HG03135 (cell line): ENCODE results near the gene DLX1.

Source experiments
- ATAC-seq: cut with Tn5 transposase; IDR thresholded peaks from one replicate; pipeline ENCODE4 v1.9.1; 2021; ENCODE audit warnings: mild to moderate bottlenecking, moderate library complexity; ENCODE audit not compliant: unreplicated experiment

The DLX1 gene

DNA sequence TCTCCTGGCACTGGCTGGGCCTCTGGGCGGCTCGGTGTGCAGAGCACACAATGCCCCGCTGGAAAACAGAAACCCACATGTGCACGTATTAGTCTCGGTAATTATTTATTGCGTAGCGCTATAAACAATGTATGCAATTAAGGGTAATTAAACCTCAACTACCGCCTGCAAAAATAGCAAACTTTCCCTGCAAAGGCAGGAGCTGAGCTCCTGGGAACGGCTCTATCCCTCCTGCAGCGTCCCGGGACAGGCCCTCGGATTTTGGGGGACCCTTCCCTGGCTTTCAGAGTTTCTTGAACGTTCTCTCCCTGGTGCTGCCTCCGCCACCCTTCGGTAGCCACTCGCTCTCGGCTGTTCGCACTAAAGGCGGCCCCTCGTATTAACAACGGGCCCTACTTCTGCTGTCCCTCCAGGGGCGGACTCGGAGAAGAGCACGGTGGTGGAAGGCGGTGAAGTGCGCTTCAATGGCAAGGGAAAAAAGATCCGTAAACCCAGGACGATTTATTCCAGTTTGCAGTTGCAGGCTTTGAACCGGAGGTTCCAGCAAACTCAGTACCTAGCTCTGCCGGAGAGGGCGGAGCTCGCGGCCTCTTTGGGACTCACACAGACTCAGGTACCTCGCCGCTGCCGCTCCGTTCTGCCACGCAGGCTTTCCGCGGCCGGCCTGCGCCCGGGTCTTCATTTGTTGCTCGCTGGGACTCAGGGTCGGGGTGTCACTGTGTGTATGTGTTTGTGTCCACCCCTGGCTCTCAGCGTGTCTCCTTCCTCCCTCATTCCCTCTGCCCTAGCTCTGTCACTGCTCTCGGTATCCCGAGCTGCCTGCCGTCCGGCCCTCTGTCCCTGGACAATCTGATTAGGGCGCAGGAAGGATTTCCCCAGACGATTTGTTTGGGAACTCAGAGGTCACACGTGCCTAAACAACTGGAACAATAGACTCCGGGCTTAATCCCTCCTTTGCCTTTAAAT lies 1.2 kb downstream of the DLX1 start:
- no peak for ATAC-seq

DNA sequence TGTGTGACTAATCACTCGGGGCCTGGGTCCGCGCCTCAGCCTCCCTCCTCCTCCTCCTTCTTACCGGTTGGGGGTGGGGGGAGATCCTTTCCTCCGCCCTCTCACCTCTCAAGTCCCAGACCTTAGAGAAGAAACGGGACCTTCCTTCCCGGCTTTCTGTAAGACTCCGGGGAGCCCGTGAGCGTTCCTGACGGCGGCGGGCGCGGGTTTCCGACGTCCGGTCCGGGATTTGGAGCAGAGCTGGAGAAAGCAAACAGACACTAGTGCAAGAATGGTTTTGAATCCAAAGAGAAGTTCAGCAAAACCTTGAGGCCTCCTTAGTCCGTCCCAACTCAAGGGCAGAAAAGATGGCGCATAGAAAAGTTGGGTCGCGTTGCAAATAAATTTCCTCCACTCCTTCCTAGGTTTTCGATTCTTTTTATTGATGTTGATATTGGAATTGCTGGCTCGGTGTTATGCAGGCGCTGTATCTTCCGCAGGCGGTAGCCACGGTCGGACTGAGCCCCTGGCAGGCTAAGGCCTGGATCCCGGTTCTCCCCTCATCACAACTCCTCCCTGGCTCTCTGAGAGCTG lies 2.0 kb downstream of the DLX1 start:
- no peak for ATAC-seq

DNA sequence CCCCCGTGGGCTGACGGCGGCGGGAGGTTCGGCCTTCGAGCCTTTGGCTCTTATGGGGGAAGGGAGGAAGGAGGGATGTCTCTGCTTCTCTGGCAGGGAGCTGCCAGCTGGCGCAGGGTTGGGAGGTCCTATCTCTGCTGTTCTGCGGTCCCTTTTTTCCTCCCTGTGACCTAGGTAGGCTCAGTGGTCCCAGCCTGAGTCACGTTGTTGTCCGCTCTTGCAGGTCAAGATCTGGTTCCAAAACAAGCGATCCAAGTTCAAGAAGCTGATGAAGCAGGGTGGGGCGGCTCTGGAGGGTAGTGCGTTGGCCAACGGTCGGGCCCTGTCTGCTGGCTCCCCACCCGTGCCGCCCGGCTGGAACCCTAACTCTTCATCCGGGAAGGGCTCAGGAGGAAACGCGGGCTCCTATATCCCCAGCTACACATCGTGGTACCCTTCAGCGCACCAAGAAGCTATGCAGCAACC lies 2.5 kb downstream of the DLX1 start:
- no peak for ATAC-seq

DNA sequence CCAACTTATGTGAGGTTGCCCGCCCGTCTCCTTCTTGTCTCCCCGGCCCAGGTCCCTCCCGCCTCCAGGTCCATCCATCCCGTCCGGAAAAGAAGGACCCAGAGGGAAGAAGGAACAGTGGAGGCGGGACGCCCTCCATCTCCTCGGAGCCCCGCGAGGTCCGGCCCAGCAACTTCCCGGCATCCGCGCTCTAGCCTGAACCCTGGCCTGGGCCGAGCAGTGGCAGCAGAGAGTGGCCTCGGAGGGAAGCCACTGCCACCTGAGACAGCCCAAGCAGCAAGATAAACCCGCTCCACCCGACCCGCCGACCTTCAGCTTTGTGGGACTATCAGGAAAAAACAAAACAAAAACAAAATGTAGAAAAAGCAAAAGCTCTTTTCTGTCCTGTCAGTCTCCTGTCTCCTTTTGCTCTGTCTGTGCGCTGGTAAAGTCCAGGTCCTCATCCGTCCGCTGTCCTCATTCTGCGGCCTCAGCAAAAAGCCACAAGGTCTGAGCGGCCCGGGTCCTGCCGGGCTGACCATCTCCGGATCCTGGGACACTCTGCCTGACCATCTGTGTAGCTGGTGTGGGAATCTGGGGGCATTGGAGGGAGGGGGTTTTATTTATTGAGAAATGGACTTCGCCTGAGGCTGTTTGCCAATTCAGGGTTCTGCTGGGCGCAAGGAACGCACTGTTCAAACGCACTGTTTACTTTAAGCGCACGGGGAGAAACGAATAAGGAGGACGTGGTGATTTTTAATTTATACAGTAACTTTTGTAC lies 3.1 kb downstream of the DLX1 start:
- no peak for ATAC-seq

- ATAC-seq: no peak
Measured at GRCh38 chr2:172089005-172089504, 3.7 kb downstream of the DLX1 start.

DNA sequence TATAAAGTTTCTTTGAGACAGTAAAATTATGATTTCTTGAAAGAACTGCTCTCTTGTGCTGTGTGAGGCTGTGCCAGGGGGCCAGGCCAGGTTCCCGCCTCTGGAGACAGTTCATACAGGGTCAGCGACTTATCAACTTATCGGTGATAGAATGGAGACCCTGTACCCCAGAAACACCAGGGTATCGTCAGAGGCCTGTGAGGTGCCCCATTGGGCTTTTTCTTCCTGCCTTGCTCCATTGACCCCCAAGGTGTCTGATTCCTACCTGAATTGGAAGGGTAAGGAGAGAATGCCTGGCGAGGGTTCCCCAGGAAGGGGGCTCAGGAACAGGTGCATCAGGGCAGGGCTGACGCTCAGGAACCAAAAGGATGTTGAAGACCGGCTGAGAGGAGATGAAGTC lies 4.3 kb downstream of the DLX1 start:
- ATAC-seq: no peak

DNA sequence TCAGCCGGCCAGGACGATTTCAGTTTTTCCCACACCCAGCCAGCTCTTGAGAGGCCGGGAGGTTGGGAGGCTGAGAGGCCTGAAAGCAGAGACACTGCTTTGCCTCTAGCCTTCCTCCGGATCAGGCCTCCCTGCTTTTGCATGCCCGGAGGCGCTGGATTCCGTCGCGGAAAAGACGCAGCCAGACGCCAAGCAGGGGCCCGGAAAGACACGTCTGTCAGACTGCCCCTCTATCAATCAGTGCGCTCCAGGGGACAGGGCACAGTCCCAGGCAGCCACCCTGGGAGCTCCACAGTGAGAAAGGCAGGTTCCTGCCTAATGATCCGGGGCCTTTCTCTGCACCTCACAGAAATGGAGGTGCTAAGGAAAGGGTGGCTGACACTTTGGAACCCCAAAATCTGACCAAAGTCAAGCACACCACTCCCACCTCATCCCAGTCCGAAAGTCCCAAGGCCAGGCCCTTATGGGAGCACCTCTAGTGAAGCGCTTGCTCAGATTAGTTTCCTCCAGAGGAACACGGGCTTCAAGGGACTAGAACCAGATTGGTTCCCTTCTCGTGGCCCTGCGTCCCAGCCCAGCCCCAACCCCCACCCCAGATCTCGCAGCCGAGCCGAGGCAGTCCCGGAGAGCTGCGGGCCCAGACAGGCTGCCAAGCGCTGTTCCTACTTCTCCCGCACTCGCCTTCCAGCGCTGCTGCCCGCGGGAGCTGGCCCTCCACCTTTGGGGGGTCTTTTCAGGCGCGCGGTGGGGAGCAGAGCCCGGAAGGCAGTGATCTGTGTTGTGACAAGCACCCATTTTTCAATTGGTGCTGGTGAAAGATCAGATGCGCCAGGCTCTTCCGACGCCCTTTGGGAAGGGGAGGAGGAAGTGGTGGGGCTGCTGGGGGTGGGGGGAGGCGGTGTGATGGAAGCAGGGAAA lies 5.0 kb downstream of the DLX1 start:
- no peak for ATAC-seq

DNA sequence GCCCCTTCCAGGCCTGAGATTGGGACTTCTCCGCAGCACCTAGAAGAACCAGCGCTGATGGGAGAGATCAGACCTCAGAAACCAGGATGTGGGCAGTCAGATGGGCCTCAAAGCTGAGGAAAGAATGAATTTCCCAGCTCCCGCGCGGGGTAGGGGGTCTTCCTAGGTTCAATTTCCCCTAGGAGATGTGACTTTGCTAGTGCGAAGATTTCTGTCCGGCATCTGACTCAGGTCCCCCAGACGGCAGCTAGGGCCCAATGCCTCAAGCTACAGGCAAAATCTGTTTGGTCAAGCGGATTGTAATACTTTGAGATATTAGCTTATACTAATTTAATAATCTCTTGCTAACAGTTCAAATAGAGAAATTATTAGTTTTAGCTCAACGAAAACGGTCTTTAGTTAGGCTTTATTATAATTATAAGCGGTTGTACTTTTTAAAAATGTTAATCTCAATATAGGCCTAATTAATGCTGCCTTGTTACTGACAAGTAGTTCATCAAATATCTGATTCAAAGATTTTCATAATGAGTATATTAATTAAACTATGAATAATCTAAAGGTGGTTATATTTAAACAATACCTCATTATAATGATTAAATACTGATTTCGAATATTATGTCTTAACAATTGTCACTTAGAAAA lies 5.8 kb downstream of the DLX1 start:
- no peak for ATAC-seq

DNA sequence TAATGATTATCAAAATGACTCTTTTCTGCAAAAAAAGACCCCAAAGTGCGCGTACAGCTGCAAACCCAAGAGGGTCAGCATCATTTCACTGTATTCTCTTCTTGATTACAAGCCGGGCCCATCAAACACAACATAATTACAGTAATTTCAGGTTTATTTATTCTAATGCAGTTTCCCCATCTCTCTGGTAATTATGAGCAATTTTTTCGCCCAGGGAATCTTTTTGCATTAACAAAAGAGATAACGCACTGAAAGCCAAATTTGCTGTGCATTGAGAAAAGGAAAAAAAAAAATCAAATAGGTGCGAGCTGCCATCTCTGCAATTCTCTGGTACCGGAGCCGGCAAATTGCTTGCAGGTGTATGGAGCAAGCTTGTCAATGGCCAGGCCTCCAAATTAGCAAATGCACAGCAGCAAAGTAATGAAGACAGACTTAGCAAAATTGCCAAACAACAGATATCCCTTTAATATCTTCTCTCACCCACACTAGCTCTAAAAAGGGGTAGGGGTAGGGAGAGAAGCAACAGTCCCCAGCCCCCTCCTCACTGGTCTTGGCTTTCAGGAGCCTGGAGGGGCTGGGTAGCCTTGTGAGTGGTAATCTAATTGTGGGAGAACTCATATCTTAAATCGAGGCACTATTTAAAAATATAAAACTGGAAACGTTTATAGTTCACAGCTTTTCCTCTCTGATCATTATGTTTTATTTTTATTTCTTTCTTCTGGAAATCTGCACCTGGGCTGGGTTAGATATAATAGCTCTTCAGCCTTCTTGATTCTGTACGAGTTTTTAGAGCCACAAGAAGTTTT lies 6.7 kb downstream of the DLX1 start:
- ATAC-seq: no peak

DNA sequence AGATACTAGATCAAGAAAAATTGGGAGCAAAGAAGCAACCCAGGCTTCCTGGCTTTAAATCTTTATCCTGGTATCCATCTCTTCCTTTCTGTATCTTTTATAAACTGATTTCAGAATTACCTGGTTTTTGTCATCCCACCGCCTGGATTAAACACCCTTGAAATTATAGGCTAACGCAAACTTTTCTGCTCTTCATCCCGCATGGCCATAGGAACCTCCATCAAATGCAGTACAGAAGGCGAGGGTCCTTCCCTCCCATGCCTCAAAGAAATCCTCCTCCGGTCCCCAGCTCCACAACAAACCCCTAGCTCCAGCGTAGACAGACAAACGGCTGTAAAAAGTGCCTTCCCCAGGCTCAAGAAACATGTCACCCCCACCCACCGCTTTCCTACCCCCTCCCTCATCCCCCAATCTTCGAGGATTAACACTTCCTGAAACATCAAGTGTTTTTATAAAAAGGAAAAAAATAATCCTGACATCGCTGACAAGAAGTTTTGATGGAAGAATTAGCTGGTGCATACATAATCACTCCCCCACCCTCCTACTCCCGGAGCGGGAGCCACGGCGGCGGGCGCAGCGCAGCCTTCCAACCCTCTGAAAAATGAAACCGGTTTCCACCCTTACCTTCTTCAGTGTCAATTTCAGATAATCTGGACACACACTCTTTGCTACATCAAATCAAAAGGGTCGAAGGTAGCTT lies 7.6 kb downstream of the DLX1 start:
- ATAC-seq: no peak

- no peak for ATAC-seq
Measured at GRCh38 chr2:172093416-172094293, 8.3 kb downstream of the DLX1 start.

DNA sequence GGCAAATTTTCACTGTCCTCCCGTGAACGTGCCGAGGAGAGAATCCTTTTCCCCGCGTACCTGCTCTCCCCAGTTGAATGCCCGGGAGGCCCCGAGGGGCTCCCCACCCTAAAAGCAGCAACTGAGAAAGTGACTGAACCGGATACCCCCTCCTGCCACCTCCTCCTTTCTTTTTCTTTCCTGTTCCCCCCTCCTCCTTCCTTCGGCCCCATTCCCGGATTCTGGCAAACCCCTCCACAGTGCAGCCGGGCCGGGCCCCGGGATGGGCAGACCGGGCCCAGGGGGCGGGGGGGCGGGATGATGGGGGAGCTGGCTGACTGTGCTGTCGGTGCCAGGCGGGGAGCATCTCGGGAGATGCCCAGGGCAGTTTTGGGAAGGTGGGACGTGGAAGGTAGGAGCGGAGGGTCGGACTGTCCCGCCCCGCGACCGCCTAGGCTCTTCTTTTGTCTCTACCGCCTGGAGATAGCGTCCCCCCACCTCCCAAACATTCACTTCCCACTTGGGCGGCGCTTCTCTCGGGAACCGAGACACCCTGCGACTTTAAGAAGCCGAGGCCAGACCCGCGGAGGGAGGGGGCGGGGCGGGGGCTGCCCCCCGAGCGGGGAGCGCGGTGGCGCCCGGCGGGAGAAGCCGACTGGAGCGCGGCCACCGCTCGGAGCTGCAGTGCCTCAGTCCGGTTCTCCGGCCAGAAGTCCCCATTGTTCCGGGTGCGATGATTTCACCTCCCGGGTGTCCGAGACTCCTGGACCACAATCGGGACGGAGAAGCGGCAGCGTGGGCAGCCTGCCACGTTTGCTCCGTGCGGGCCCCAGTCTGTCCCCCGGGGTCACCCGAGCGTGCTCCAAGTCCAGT lies 9.2 kb downstream of the DLX1 start:
- ATAC-seq: no peak

DNA sequence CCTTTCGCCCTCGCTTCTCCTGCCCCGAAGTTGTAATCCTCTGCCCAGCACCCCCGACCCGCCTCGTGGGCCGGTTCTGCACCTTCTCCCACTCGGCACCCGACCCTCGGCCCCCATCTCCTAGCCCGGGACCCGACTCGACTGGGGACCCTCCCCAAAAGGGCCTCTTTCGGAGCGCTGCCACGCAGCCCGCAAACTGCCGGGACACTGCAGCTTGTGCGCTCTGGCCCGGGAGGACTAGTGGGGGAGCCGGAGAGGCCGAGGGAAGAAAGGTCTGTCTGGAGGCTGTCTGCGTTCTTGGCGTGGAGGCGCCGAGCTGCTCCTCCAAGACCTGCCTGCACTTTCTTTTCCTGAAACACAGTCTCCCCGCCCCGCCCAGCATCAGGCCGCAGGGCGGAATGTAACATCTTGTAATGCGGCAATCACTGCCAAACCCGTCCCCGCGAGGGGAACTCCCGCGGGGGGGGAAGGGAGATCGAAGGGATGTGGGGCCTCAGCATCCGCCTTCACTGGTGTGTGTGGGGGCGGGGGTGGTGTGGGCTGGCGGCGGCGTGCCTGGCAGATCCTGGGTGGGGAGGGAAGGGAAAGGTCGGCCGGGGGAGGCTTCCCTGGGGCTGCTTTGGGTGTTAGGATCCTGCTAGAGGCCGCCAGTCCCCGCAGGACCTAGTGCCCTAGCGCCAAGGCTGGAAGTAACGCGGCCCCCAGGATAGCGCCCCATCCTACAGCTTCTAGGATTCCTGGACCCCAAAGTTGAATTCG lies 10.0 kb downstream of the DLX1 start:
- no peak for ATAC-seq

DNA sequence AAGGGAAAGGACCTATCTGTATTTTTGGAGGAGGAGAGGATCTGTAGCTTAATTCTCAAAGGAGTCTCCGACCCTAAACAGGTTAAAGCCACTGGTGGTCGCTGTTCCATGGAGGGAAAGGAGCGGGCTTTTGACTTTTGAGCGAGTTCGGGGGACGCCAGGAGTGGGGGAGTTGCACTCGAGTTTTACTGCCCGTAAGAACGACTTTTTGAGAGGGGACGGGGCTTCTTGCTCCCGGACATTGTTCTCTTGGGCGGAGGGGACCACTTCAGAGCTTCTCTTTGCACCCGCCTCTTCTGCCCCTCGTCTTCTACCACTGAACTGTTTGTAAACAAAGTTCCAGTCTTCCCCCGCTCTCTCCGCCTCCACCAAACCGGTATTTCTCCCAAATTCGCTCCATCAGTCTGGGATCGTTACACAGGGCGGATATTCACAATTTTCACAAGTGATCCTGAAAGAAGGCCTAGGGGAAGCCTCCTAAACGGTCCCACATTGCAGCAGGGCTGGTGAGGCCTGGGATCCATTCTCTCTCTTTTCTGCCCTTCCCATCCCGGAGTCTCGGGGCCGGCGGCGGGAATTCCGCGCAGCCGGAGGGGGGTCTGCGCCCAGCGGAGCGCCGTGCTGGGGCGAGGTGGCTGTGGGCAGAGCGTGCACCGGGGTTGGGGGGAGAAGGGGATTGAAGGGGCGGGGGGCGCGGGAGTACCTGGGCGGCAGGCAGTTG lies 10.8 kb downstream of the DLX1 start:
- no peak for ATAC-seq
